Sigmoid colon (tissue), 4 donors: ENCODE data around the gene PIGX.

Experiments used
- EP300 ChIP-seq, 4 donors: sonication (generic); formaldehyde crosslinking; IDR thresholded peaks; one replicate each; pipeline ENCODE4 v1.6.1; 2017; ENCODE audit warnings: antibody characterized with exemption in 4 of 4
- POLR2A ChIP-seq, 2 donors: fragments of 450-650 bp; IDR thresholded peaks; one replicate each; pipeline ENCODE4 v1.6.1; 2016; ENCODE audit warnings: antibody characterized with exemption in 2 of 2, mild to moderate bottlenecking in 2 of 2, moderate library complexity in 2 of 2
- POLR2AphosphoS5 ChIP-seq, 4 donors: sonication (generic); formaldehyde crosslinking; IDR thresholded peaks; one replicate each; pipeline ENCODE4 v1.6.1; 2017; ENCODE audit warnings: antibody characterized with exemption in 4 of 4
- TF ChIP-seq, protein P1 (sequence below), 4 experiments: fragments of 450-650 bp in 3 of 4; fragments of 200-600 bp in 1 of 4; IDR thresholded peaks; one replicate each; pipeline ENCODE4 v1.5.1; 2016 to 2019; ENCODE audit warnings: antibody characterized with exemption in 4 of 4, mild to moderate bottlenecking in 3 of 4, moderate library complexity in 2 of 4

DNA sequence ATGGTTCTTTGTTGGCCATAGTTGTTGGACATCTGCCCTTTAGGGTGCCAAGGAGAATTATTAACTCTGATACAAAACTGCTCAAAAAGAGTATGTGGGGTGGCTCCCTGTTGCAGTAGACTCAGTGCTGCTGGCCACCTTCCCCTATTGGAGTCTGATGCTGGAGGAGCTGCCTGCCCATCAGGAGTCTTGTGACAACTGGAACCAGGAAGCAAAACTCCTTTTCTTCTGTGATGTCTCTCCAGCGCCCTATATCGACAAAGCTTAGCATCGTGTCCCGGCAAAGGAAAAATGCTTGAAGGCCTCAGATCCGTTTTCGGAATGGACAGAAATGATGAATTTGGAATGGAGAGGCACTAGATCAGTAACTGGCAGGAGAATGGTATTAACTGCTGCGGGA, 51.0 kb downstream of the PIGX start:
- TF ChIP-seq POLR2A (IDR thresholded peaks at IDR 0.05) (no peak), POLR2AphosphoS5 (IDR thresholded peaks at IDR 0.05) (no peak), EP300 (IDR thresholded peaks at IDR 0.05) (no peak)
- TF ChIP-seq, protein P1, sequence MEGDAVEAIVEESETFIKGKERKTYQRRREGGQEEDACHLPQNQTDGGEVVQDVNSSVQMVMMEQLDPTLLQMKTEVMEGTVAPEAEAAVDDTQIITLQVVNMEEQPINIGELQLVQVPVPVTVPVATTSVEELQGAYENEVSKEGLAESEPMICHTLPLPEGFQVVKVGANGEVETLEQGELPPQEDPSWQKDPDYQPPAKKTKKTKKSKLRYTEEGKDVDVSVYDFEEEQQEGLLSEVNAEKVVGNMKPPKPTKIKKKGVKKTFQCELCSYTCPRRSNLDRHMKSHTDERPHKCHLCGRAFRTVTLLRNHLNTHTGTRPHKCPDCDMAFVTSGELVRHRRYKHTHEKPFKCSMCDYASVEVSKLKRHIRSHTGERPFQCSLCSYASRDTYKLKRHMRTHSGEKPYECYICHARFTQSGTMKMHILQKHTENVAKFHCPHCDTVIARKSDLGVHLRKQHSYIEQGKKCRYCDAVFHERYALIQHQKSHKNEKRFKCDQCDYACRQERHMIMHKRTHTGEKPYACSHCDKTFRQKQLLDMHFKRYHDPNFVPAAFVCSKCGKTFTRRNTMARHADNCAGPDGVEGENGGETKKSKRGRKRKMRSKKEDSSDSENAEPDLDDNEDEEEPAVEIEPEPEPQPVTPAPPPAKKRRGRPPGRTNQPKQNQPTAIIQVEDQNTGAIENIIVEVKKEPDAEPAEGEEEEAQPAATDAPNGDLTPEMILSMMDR (IDR thresholded peaks at IDR 0.05): no peak
